ENCODE results near the gene SART3.
A peak's percentile ranks its signal among the peaks of the same experiment; 100 is the strongest.
"Not testable (repeated sequence)": the region's sequence is repeated elsewhere in the genome, so short reads cannot be mapped to it uniquely, and the experiment has no call there.

The SART3 gene

DNA sequence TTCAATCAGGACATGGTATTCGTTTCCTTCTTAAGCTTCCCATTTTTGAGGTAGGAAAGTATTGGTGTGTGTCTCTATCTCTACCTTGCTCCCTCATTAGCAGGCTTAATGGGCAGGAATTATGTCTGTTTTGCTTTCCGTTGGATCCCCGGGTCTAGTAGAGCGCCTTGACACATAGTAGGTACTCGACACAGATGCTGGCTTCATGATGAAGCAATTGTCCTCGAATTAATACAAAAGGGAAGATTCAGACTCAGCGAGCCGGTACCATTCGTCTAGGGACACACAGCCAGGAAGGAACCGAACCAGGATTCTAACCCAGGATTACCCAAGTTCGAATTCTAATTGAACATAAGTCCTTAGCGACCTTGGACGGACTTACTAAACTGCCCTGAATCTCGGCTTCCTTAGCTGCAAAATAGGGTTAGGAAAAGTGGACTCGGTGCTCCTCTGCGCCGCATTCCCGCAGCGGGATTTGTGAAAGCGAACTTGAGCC, 927 bp upstream of the SART3 start:
- no peak for DNase-seq

- peak; percentile 48 for DNase-seq
Observed at GRCh38 chr12:108560321-108560721, 652 bp downstream of the SART3 start.

GRCh38 chr12:108559748-108560147, 1.2 kb downstream of the SART3 start:
- DNase-seq, result no peak

DNA sequence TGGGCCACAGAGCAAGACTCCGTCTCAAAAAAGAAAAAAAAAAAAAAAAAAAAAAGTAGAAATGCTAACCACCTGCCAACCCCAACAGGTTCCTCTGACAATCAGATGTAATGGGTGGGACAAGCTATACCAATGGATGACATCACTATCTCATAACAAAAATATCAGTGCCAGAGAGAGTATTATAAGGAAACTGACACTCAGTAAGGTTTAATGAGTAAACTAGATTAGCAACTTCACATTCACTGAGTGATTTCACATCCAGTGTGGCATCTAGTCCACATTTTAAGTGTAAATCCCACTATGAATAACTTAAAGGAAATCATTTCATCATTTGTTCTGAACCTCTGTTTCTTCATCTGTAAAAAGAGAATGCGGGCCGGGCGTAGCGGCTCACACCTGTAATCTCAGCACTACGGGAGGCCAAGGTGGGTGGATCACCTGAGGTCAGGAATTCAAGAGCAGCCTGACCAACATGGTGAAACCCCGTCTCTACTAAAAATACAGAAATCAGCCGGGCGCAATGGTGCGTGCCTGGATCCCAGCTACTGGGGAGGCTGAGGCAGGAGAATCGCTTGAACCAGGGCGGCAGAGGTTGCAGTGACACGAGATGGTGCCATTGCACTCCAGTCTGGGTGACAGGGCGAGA, 1.8 kb downstream of the SART3 start:
- no peak for DNase-seq

- DNase-seq, result not testable (repeated sequence)
Observed at GRCh38 chr12:108555383-108555782, 5.6 kb downstream of the SART3 start.

DNA sequence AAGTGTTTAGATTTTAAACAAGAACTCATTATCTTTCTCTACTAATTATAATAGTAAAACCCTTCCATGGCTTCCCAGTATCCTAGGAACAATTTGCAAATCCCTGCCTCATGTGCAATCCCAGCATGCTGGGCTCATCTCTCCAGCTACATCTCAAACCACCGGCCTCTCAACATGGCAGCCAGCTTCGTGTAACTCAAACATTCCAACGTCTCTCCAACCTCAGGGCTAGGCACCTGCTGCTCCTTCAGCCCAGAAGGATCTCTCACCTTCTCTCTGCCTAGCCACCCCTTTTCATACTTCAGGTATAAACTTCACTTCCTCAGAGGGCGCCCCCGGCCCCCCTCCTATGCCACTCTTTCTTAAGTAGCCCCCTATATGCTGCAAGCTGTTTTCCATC, 7.2 kb downstream of the SART3 start:
- no peak for DNase-seq

DNA sequence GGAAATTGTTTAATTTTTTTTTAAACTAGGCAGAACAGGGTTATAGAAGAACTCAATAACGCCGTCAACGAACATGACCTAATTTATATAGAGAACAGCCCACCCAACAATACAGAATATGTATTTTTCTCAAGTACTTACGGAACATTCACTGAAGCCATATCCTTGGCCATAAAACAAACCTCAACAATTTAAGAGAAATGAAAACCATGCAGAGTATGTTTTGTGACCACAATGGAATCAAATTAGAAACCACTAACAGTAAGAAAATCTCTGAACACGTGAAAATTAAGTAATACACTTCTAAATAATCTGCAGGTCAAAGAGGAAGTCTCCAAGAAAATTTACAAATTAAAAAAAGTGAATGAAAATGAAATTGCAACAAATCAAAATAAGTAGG, 9.4 kb downstream of the SART3 start:
- peak; percentile 78 for DNase-seq

DNA sequence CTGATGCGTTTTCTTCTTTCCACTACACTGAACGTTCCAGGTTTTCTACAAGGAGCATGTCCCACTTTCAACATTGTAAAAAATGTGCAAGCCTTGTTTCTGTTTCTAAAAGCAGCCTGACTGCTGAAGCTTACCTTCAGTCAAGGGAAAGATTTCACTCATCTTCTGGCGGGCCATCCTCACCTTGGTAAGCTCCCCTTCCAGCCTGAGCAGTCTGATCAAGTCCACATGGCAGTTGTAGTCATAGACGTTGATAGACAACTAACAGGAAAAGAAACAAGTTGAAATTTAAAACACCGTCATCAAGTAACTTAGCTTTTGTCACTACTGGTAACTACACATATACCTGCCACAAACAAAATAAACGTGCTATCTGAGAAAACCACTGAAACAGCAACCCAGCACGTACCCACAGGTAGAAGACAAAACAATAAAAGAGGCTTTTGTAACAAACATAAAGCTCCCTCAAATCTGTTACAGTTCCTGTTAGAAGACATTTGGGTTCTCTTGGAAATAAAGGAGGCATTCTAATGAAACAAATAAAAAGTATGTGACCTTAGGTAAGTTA, 11.9 kb downstream of the SART3 start:
- no peak for DNase-seq

GRCh38 chr12:108547686-108548085, 13.3 kb downstream of the SART3 start:
- no peak for DNase-seq

DNA sequence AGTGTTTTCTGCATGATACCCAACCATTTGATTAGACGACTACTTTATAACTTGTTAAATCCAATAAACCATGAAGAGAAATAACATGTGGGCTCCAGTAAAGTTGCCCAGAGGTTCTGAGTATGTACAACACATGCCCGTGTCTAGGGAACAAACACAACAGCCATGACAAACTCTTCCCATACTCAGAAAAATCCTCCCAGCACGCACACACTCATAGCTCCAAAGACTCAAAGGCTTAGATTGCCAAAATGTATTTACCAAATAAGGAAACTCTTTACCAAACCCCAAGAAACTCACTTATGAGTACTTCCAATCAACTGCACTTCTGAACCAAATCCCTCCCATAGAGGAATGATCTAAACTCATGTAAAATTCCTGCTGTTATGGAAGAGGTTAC, 17.3 kb downstream of the SART3 start:
- peak; percentile 53 for DNase-seq

DNA sequence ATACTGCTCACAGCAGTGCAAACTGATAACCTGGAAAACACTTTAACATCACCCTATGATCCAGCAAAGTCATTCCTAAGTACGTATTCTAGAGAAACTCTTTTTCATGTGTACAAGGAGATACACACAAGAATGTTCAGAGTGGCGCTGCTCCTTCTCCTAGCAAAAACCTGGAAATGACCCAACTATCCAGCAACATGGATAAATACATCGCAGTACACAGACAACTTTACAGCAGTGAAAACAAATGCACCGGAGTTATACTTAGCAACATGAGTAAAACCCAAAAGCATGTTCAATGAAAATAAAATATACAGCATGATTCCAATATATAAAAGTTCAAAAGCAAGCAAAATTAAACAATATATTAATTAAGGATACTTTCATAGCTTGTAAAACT, 18.7 kb downstream of the SART3 start:
- DNase-seq, result peak; percentile 43

DNA sequence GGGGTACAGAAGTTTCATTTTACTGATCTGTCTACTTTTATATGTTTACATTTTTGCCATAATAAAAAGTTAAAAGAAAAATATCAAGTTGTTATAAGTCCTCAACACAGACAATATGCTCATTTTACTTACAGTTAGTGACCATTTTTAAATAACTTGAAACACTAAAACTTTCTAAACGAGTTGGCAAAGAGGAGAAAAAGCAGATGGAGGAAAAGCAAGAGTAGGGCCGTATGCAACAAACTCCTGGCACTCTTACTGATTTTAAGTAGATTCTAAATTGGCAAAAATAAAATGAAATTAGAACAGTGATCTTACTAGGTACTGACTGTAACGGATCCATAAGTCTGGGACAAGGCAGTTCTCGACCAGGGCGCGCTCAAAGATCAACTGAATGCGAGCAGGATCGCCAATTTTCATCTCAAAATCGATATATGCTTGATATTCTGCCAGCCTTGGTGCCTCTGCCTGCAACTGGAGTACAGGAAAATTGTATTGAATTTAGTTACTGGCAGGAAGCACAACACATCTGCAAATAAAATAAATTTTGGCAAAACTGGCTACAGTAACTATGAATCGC, 22.3 kb downstream of the SART3 start:
- no peak for DNase-seq

- DNase-seq, result no peak
Observed at GRCh38 chr12:108538146-108538545, 22.8 kb downstream of the SART3 start.

DNA sequence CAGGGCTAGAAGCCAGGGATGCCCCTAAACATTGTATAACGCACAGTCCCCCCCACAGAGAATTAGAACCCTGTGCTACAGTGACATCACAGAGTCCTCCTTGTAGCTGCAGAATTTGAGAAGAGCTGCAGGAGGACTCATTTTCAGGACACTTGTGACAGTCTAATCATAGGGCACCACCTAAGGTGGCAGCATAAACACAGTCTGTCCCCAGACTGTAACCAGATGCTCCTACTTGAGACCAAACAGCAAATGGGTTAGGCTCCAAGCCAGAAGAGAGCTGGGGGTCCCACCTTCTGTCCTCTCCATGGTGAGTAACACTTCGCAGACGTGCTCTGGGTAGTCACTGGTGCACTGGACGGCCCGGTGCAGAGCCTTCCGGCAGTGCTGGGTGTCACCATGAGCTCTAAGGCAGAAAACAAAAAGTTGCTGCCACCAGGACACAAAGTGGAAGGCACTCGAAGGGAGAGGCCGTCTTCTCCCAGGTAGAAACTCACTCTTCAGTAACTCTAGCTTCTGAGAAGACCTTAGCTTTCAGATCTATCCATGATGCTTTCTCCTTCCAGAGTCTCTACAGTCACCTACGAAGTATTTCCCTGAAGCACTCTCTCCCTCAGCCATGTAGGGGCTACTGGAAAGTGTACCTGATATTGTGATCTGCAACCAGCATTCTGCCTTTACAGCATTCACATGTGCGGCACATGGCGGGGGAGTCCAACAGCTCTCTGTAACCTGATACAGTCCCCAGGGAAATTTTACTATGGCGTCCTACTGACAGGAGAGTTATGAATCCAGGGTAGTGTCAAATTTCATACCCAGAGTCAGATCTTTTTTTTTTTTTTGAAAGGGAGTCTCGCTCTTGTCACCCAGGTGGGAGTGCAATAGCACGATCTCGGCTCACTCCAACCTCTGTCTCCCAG, 28.8 kb downstream of the SART3 start:
- DNase-seq, result peak; percentile 65

DNA sequence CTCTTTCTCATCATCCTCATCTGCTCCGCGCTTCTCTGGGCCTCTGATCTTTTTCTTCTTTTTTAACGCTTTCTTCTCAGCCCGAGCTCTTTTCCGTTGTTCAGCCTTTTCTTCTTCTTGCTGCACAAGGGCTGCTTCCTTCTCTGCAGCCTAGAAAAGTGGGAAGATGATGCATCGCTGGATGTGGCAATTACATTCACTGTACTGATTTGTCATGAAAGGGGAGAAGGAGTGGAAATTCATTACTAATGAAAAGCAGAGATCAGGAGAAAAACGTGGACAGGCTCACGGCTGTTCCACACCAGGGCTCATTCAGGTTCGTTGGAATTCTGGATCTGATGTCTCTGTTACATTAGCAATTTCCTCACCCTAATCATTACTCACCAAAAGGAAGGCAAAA, 30.8 kb downstream of the SART3 start:
- DNase-seq, result peak; percentile 35

DNA sequence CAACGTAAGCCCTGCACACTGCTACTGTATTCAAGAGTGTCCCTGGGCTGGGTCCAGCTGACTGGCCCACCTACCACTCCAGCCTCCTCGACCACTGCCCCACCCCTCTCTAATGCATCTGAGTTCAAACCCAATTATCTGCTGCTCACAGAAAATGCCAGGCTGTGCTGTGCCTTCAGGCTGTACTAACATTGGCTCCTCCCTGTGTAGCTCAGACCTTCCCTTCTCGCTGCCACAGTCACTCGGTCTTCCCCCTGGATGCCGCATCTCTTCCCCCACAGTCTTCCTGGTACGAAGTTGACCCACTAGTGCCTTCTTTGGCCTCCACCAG, 33.8 kb downstream of the SART3 start:
- no peak for DNase-seq

GRCh38 chr12:108526482-108527165, 34.3 kb downstream of the SART3 start:
- peak; percentile 58 for DNase-seq

GRCh38 chr12:108525681-108526080, 35.3 kb downstream of the SART3 start:
- DNase-seq, result peak; percentile 59

GRCh38 chr12:108523365-108523764, 37.6 kb downstream of the SART3 start:
- DNase-seq, result no peak

DNA sequence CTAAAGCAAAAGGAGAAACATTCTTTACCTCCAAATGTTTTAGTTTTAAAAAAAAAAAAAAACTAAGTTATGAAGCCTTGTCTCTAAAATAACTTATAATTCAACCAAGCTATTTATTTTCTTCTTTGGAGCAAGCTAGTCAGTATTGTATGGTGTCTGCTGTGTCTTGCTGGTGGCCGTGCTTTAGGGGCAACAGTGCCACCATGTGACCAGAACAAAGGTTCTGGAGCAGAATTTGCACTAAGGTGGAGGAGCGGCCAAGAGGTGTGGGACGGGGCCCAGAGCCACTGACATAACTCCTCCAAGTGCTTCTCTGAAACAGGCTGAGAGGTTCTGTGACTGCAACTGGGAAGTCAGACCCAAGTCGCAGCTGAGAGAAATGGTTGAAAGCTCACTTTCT, 41.4 kb downstream of the SART3 start:
- DNase-seq, result no peak

DNA sequence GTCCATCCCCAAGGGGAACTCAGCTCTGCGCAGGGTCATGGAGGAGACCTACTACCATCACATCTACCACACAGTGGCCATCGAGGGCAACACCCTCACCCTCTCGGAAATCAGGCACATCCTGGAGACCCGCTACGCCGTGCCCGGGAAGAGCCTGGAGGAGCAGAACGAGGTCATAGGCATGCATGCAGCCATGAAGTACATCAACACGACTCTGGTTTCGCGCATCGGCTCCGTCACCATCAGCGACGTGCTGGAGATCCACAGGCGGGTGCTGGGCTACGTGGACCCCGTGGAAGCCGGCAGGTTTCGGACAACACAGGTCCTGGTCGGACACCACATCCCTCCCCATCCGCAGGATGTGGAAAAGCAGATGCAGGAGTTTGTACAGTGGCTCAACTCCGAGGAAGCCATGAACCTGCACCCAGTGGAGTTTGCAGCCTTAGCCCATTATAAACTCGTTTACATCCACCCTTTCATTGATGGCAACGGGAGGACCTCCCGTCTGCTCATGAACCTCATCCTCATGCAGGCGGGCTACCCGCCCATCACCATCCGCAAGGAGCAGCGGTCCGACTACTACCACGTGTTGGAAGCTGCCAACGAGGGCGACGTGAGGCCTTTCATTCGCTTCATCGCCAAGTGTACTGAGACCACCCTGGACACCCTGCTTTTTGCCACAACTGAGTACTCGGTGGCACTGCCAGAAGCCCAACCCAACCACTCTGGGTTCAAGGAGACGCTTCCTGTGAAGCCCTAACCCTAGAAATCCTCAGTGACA, 42.1 kb downstream of the SART3 start:
- DNase-seq, result no peak
